Measurements from ENCODE around the gene ADCK1. TPM values are rescaled to one million over a fixed set of nuclear protein-coding genes. Genes with fewer than 3 reads are reported as not detected.

The ADCK1 gene
- total and polyA plus RNA-seq, 2 of the 13 experiments (the other 11 are each of a cell fraction or from before 2014, with no cell fraction given) = 3.9 to 6.3 TPM

- POLR2A ChIA-PET = no interaction called here
- FAIRE-seq = no peak
- BruUV-seq (replicated peaks) = no TSS peak
- H3K27ac ChIP-seq (ENCODE audit: extremely low read length, insufficient read depth, low read length) = no peak overlapping the region
- 67% methylated on average over 2 of the region's 2 CpGs for whole genome bisulfite sequencing (ENCODE audit: low lambda C conversion rate)
- H3K4me1 ChIP-seq (ENCODE audit: insufficient read depth, low read length) = no peaks in the 10 kb centered on the region
- H3K4me2 ChIP-seq (ENCODE audit: low read depth, low read length) = no peak overlapping the region
- DNase-seq (ENCODE audit: low spot score) = no peak
- CTCF ChIA-PET (ENCODE audit: low intra/inter-chr PET ratio, low total read pairs) = no interaction called here
- H2AFZ ChIP-seq (ENCODE audit: low read length) = no peak overlapping the region
- no peaks in the 10 kb centered on the region for H3K79me2 ChIP-seq (ENCODE audit: insufficient read depth, low read length)
- no peak for ATAC-seq
- no peak overlapping the region for H3K4me3 ChIP-seq (replicated peaks in 1 of 3; ENCODE audit: insufficient read depth in 1 of 3, low read depth in 2 of 3, low read length in 3 of 3)
- no peak overlapping the region for H3K9ac ChIP-seq (ENCODE audit: insufficient read depth, low read depth, low read length)
- no peaks in the 10 kb centered on the region for H3K36me3 ChIP-seq (replicated peaks in 1 of 2; ENCODE audit: control insufficient read depth in 1 of 2, insufficient read depth in 2 of 2, low read length in 2 of 2)
- intact Hi-C loops (cut with micrococcal nuclease; ENCODE audit: unreplicated experiment) = no loop called here
- H3K27me3 ChIP-seq (ENCODE audit: control insufficient read depth in 1 of 2, insufficient read depth in 2 of 2, low read length in 2 of 2) = no peaks in the 10 kb centered on the region
- no peaks in the 10 kb centered on the region for H3K9me3 ChIP-seq (ENCODE audit: low read length)
- TF ChIP-seq SMARCE1 (IDR thresholded peaks at IDR 0.05; ENCODE audit: borderline replicate concordance) (no peak), DR1 (CRISPR knock-in tag; IDR thresholded peaks at IDR 0.05) (no peak), ZNF160 (CRISPR knock-in tag; IDR thresholded peaks at IDR 0.05) (no peak), ASH2L (IDR thresholded peaks at IDR 0.05; ENCODE audit: insufficient read length, low read depth, low read length) (no peak), YEATS4 (CRISPR knock-in tag; IDR thresholded peaks at IDR 0.05; ENCODE audit: borderline replicate concordance) (no peak), ZNF672 (CRISPR knock-in tag; IDR thresholded peaks at IDR 0.05) (no peak)
- no peaks in the 10 kb centered on the region for H4K20me1 ChIP-seq (ENCODE audit: insufficient read depth, low read length)
- in situ Hi-C loops (cut with HindIII; ENCODE audit: extremely low pct_ligation_motif_present, low pct_unique_long_range_greater_than_20kb) = no loop called here
Measured at GRCh38 chr14:77897374-77897773, 97.5 kb downstream of the ADCK1 start.

- BruUV-seq (replicated peaks) = no TSS peak
- ATAC-seq (no peak), DNase-seq (ENCODE audit: low spot score) (no peak), FAIRE-seq (no peak)
- Histone ChIP-seq H3K4me1 (ENCODE audit: insufficient read depth, low read length) (no peaks in the 10 kb centered on the region), H3K9me3 (ENCODE audit: low read length) (no peaks in the 10 kb centered on the region), H3K27ac (ENCODE audit: extremely low read length, insufficient read depth, low read length) (no peak overlapping the region), H3K79me2 (ENCODE audit: insufficient read depth, low read length) (no peaks in the 10 kb centered on the region), H3K9ac (ENCODE audit: insufficient read depth, low read depth, low read length) (no peak overlapping the region), H2AFZ (ENCODE audit: low read length) (no peak overlapping the region), H3K4me2 (ENCODE audit: low read depth, low read length) (no peak overlapping the region), H4K20me1 (ENCODE audit: insufficient read depth, low read length) (no peaks in the 10 kb centered on the region), H3K36me3 (replicated peaks in 1 of 2; ENCODE audit: control insufficient read depth in 1 of 2, insufficient read depth in 2 of 2, low read length in 2 of 2) (no peaks in the 10 kb centered on the region), H3K4me3 (replicated peaks in 1 of 3; ENCODE audit: insufficient read depth in 1 of 3, low read depth in 2 of 3, low read length in 3 of 3) (no peak overlapping the region), H3K27me3 (ENCODE audit: control insufficient read depth in 1 of 2, insufficient read depth in 2 of 2, low read length in 2 of 2) (no peaks in the 10 kb centered on the region)
- WGBS (ENCODE audit: low lambda C conversion rate) = 89% methylated on average over 1 of the region's 1 CpG
- TF ChIP-seq, protein P1, sequence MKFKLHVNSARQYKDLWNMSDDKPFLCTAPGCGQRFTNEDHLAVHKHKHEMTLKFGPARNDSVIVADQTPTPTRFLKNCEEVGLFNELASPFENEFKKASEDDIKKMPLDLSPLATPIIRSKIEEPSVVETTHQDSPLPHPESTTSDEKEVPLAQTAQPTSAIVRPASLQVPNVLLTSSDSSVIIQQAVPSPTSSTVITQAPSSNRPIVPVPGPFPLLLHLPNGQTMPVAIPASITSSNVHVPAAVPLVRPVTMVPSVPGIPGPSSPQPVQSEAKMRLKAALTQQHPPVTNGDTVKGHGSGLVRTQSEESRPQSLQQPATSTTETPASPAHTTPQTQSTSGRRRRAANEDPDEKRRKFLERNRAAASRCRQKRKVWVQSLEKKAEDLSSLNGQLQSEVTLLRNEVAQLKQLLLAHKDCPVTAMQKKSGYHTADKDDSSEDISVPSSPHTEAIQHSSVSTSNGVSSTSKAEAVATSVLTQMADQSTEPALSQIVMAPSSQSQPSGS (CRISPR knock-in tag; IDR thresholded peaks at IDR 0.05) = no peak
- TF ChIP-seq TAF1 (CRISPR knock-in tag; IDR thresholded peaks at IDR 0.05) (no peak), ZNF557 (CRISPR knock-in tag; IDR thresholded peaks at IDR 0.05) (no peak), ZFP36L1 (CRISPR knock-in tag; IDR thresholded peaks at IDR 0.05) (no peak), SOX5 (CRISPR knock-in tag; IDR thresholded peaks at IDR 0.05; ENCODE audit: borderline replicate concordance) (no peak)
- TF ChIP-seq, protein P2, sequence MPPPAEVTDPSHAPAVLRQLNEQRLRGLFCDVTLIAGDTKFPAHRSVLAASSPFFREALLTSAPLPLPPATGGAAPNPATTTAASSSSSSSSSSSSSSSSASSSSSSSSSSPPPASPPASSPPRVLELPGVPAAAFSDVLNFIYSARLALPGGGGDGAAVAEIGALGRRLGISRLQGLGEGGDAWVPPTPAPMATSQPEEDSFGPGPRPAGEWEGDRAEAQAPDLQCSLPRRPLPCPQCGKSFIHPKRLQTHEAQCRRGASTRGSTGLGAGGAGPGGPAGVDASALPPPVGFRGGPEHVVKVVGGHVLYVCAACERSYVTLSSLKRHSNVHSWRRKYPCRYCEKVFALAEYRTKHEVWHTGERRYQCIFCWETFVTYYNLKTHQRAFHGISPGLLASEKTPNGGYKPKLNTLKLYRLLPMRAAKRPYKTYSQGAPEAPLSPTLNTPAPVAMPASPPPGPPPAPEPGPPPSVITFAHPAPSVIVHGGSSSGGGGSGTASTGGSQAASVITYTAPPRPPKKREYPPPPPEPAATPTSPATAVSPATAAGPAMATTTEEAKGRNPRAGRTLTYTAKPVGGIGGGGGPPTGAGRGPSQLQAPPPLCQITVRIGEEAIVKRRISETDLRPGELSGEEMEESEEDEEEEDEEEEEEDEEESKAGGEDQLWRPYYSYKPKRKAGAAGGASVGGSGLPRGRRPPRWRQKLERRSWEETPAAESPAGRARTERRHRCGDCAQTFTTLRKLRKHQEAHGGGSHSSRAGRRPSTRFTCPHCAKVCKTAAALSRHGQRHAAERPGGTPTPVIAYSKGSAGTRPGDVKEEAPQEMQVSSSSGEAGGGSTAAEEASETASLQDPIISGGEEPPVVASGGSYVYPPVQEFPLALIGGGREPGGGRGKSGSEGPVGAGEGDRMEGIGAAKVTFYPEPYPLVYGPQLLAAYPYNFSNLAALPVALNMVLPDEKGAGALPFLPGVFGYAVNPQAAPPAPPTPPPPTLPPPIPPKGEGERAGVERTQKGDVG (CRISPR knock-in tag; IDR thresholded peaks at IDR 0.05; ENCODE audit: borderline replicate concordance) = no peak
- intact Hi-C loops (cut with micrococcal nuclease; ENCODE audit: unreplicated experiment) = no loop called here
- POLR2A ChIA-PET = no interaction called here
- CTCF ChIA-PET (ENCODE audit: low intra/inter-chr PET ratio, low total read pairs) = no interaction called here
- in situ Hi-C loops (cut with HindIII; ENCODE audit: extremely low pct_ligation_motif_present, low pct_unique_long_range_greater_than_20kb) = no loop called here
Measured at GRCh38 chr14:77902811-77903210, 102.9 kb downstream of the ADCK1 start.

Data from HepG2 (cell line).